CD4-positive, alpha-beta T cell treated with Interleukin-10 for 1 hour (primary cell): ENCODE measurements around the gene LIPC.

Source experiments
- DNase-seq: peaks from one replicate; pipeline ENCODE4 v3.0.0-alpha.2; 2020

The LIPC gene

DNA sequence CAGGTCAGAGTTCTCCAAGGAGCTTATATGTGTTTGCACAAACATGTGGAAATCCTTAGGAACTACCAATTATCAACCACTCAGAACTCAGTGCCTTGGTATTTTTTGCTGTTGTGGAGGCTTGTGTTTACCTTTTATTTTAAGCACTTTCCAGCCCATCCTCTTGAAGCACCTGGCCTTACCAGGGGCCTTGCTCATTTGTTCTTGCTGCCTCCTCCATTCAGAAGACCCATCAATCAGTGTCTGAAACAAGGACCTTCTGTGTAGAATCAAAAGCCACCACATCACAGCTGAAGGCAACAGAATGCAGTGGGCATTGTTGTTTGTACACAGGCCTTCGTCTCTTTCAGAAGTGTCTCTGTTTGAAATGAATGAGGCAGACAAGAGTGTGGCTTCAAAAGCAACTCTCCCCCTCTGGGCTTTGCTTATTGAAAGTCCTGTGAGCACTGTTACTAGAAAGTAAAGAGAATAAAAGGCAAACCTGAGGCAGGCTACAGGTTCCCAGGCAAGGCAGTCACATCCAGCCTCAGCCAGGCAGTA is 24.5 kb upstream of the LIPC start:
- no peak for DNase-seq

DNA sequence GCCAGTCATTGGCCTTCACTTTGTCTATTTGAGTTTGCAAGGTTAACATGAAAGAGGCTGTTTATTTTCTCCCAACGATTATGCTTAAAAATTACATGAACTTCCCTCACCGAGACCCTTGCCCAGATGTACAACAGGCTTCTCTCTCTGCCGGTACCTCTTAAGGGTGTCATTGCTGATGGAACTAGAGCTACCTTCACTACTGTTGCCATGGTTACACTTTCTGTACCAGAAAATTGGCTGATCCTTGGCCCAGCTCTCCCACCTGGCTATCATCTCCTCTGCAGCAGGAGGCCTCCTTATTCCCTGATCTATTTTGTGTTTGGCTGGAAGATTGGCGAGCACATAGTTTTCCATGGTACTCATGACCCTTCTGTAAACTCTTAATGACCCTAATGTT is 24.0 kb upstream of the LIPC start:
- no peak for DNase-seq

DNA sequence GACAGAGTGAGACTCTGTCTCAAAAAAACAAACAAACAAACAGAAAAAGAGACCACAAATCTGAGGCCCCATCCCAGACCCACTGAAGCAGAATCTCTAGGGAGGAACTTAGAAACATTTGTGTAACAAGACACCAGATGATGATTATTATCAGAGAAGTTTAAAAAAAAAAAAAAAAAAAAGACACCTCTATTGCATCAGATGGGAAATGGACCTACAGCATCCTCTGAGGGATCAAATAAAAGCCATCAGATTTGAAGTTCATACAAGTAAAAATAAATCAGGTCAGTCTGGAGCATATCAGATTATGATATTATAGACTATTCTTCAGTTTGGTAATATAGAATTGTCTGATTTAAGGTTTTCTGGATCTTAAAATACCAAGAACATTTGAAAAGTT is 21.9 kb upstream of the LIPC start:
- no peak for DNase-seq

DNA sequence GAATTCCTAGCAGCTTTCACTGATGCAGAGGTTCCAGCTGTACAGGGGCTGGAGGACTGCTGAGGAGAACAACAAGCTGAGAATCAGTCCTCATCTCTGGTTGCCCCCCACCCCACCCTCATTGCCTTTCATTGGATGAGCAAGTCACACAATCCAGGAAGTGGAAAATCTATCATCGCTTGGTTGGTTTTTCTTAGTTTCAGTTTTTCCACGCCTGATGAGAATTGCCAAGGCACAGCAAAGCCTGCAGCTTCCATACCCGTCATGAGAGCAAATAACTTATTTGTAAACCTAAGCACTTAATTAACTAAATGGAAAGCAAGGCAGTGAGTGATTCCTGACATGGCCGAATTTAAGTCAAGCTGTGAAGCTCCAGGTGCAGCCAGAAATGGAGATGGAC is 21.4 kb upstream of the LIPC start:
- DNase-seq = peak; percentile 40

GRCh38 chr15:58413253-58413652 is 18.5 kb upstream of the LIPC start:
- DNase-seq = no peak

DNA sequence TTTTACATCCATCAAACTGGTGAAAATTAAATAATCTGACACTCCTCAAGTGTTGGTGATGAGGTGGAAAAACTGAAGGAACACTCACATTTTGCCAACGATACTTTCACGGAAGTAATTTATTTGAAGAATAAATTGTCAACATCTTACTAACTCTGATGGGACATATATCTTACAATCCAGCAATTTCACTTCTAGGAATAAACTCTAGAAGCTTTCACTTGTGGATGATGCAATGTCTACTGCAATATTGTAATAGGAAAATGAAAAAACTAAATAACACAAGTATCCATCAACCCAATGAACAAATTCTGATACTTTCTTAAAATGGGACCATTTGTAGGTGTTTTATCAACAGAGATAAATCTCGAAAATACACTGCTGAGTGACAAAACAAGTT is 16.2 kb upstream of the LIPC start:
- no peak for DNase-seq

GRCh38 chr15:58416963-58417362 is 14.8 kb upstream of the LIPC start:
- no peak for DNase-seq

DNA sequence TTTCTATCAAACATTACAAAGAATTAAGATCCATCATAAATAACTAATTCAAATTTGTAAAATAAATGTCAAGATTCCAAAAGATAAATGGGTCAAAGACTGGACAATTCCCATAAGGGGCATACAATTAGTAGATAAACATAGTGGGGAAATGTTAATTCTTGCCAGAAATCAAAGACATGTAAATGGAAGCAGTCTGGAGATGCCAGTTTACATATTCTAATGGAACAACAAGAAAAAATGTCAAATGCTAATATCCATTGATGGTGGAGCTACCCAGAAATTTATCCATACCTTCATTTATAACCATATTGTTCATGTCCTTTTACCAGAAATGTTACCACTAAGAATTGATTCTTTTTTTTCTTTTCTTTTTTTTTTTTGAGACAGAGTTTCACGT is 13.7 kb upstream of the LIPC start:
- no peak for DNase-seq

DNA sequence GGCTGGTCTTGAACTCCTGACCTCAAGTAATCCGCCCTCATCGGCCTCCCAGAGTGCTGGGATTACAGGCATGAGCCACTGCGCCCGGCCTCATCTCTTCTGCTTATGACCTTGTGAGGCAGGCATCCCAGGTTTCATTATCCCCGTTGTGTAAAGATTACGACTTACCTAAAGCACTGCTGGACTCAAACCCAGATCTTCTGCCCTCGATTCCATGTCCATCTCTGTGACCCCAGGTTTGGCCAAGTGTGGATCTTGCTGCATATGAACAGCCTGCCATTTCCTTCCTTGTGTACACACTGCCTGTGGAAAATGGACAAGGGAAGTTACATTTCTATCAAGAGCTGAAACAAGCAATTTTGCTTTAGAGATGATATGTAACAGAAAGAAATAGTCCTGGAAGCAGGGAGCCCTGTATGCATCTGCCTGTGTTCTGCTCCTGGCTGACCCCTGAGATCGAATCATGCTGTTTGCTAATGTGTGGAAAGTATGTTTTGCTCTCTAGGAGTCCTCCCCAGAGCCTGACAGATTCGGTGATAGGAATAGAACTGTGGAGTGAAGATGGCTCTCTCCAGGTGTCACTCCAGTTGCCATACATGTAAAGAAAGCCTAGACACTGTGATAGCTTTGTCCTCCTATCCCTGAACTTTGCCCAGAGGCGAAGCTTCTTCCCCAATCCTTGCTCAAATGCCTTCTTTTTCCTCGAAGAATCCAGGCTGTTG is 11.8 kb upstream of the LIPC start:
- DNase-seq = no peak

DNA sequence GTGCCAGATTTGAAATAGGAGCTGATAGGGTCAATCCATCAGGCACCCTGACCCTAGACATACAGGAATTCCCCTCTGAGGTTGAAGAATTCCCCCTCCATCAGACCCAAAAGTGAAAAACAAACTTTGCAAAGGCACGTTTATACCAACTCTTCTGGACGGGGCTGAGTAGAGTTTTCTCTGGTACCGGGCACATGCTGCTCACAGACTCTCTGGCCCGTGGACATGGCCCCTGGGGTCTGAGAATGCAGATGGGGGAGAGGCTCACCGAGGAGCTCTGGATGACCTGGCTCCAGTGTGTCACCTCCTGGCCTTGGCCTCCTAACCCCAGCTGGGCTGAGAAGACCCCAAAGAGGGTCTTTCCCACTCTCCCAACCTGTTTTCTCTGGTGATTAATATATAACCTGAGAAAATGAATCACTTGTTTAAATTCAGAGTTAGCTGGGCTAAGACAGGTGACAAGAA is 11.2 kb upstream of the LIPC start:
- DNase-seq = no peak

DNA sequence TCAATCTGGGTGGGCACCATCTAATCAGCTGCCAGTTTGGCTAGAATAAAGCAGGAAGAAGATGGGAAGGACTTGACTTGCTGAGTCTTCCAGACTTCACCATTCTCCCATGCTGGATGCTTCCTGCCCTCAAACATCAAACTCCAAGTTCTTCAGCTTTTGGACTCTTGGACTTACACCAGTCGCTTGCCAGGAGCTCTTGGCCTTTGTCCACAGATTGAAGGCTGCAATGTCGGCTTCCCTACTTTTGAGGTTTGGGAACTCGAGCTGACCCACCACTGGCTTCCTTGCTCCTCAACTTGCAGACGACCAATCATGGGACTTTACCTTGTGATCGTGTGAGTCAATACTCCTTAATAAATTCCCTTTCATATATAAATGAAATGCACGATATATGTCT is 8.6 kb upstream of the LIPC start:
- no peak for DNase-seq

GRCh38 chr15:58423831-58424608 is 7.8 kb upstream of the LIPC start:
- no peak for DNase-seq

DNA sequence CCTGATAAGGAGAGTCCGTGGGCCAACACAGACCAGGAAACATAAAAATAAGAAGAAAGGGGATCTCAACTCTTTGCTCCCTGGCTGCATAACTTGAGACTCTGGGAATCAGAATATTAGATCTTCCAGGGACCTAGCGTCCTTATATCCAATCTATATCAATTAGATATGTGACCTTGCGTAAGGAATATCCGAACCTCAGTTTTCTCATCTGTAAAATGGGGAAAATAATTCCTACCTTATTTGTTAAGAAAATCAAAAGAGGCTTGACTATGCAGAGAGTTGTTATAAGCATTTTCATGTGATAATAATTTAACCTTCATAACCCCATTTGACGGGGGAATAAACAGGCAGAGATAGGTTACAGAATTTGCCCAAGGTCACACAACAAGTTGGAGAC is 7.1 kb upstream of the LIPC start:
- DNase-seq = no peak

DNA sequence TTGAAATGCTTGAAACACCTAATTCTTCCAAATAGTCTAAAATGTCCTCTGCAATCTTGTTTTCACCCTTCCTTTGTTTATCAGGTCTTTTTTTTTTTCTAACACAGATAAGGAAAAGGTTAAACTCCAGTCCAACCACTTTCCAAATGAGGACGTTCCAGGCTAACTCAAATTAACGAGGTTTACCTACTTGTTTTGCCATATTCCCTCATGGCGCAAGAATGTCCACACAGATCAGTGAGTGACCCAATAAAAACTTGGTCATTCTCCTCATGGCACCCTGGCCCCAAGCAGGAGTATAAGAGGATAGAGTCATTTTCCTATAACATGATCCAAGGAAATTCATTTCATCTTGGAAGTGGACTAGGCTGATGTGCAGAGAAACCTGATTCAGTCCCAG is 6.6 kb upstream of the LIPC start:
- no peak for DNase-seq

- no peak for DNase-seq
Measured at GRCh38 chr15:58425834-58426233, 6.0 kb upstream of the LIPC start.

GRCh38 chr15:58426501-58426900 is 5.3 kb upstream of the LIPC start:
- DNase-seq = no peak

DNA sequence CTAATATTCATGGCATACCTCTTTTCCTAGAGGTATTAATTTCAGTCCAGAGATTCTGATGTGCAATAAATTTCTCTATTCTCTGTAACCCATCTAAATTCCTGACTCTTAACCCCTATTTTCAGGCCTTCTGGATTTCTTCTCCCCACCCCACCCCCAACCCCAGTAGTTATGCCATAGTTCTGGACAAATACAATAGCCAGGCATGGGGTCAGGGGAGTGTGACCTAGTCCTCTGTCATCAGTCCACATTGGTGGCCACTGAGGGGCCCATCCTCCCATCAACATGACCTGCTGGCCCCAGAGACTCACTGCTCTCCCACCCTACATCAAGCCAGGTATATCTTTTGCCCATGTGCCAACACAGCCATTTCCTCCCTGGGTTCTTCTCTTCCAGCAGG is 3.8 kb upstream of the LIPC start:
- DNase-seq = no peak

GRCh38 chr15:58430224-58430787 is 1.5 kb upstream of the LIPC start:
- no peak for DNase-seq

DNA sequence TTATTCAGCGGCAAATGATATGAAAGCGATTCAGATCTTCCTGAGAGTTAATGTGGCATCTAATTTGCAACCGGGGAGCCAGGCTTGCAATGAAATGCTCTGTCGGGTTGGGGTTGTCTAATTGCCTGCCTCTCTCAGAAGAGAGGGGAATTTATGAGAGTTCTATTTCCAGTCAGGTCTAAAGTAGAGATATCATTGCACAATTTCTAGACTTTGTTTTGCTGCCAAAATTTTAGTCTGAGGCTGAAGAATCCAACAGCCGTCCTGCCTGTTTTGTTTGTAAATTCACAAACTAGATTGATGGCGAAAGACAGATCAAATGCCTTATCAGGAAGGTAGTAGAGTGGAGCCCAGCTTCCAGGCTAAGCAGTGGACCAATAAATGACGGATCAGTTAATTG is 610 bp downstream of the LIPC start:
- no peak for DNase-seq

DNA sequence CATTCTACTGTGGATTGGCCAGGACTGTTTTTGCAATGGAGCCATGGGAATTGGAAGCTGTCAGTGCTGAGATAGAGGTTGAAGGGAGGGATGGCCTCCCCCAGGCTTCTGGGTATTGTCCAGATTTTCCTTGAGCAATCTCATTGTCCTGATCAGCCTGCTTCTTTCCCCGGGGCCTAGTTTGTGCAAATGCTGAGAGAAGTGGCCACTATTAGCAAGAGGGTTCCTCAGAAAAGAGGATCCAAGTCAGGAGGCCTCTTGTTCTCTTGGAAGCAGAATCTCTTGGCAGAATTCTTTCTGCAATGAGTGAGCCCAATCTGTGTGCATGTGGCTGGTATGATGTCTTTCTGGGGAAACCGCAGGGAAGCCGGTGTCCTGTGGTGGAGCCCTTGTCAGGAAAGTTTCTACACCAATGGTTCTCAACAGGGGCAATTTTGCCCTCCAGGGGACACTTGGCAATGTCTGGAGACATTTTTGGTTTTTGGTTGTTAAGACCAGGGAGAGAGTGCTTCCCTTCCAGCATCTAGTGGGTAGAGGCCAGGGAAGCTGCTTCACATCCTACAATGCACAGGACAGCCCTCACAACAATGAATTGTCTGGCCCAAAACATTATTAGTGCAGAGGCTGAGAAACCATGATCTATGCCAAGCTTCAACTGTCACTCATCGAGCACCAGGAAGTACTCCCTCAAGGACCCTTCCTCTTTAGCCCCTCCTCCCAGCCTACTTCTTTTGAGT is 2.0 kb downstream of the LIPC start:
- no peak for DNase-seq

DNA sequence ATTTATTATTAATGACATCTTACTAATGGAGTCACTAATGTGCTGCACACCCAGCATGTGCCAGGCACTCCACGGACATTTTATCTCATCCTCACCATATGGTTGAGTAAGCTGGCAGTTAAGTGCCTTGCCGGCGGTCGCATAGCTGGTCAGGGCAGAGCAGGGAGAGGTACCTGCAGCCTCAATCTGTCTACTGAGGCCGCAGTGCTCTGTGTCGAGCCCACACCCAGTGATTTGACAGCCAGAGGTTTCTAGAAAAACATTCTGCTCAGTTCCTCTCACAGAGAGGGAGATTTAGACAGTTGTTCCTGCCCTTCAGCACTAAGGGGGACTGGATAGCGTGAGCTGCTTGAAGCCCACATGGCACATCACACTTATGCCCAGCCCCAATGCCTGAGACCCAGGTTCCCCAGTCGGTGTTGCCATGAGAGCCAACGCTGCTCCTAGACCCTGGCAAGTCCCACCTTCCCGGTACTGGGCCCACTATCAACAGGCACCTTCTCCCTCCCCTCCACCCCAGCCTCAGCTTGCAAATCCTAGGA is 2.6 kb downstream of the LIPC start:
- DNase-seq = no peak

DNA sequence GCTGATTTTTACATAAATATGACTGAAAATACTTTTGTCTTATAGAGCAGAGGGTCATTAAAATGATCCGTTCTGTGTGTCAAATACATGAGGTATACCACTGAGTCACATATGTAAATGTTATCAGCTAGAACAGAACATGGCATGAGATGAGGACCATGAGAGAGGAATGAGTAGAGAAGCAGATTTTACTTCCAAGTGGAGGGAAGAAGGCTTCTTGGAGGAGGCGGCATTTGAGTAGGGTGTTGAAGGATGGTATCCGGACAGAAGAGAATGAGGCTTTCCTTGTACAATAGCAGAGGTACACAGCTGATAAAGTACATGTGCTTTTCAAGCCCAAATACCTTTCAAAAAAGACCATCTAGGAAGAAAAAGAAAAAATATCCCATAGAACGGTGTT is 4.8 kb downstream of the LIPC start:
- DNase-seq = no peak

DNA sequence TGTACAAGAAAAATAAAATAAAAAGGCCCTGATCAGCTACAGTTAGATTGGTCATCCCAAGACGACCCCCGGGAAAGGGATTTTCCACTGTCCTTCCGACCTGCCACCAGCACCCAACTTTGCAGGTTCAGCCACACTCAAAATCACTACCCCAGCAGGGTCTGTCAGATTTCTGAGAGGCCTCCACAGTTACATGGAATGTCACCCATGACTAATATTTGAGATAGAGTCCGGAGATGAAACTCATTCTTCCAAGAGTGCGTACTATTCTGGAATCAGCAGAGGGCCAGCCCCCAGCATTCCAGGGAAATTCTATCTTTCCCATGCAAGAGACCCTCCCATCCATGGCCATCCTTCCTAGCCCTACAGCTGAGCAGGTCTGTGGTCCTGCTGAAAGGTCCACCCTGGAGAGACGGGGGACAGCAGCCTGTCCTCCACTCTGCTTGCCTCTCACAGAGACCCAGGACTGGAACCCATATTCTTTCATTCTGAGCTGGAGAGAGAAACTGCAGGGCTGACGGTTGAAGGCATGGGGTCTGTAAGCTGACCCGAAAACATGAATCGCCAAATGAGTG is 5.8 kb downstream of the LIPC start:
- DNase-seq = no peak
